Panc1 (cell line): ENCODE measurements around the gene CIBAR2. TPM values are rescaled to one million over a fixed set of nuclear protein-coding genes. Genes with fewer than 3 reads are reported as not detected.

Experiments used
- ATAC-seq: fragments of 200-7000 bp; cut with Tn5 transposase; 2 replicates; pipeline ENCODE4 v1.9.1; 2020; ENCODE audit warnings: mild to moderate bottlenecking, moderate library complexity
- BruUV-seq: library from RNA; stranded (reverse); fragments of 400-500 nt; replicated peaks from 2 replicates; lab custom pipeline; 2021; lab: Mats Ljungman, UMichigan
- CTCF ChIA-PET: fragments of 300-600 bp; sonication (Branson Sonifier 250); formaldehyde crosslinking; loops from one replicate; lab custom pipeline; 2022; ENCODE audit warnings: antibody characterized with exemption; lab: Charles Lee
- POLR2A ChIA-PET: fragments of 300-600 bp; sonication (Branson Sonifier 250); formaldehyde crosslinking; loops from one replicate; lab custom pipeline; 2022; ENCODE audit warnings: antibody characterized with exemption; lab: Charles Lee
- DNase-seq: peaks from one replicate; pipeline ENCODE4 v3.0.0-alpha.2; 2010; ENCODE audit warnings: low read depth, low spot score
- H3K27ac ChIP-seq: 2 replicates; pipeline ENCODE4 v1.5.1; 2011; ENCODE audit warnings: mild to moderate bottlenecking, low read length, inconsistent platforms
- H3K27me3 ChIP-seq: fragments of 200-500 bp; sonication (Bioruptor generic); 2 replicates; pipeline ENCODE4 v1.6.0; 2014; ENCODE audit warnings: low read length, inconsistent platforms; ENCODE audit not compliant: control insufficient read depth, insufficient read depth
- H3K36me3 ChIP-seq: fragments of 200-500 bp; sonication (Bioruptor generic); 2 replicates; pipeline ENCODE4 v1.5.1; 2014; ENCODE audit warnings: inconsistent platforms, mild to moderate bottlenecking, low read length, moderate library complexity; ENCODE audit not compliant: control insufficient read depth, insufficient read depth
- H3K4me1 ChIP-seq: 2 replicates; pipeline ENCODE4 v1.5.1; 2011; ENCODE audit warnings: inconsistent platforms, mild to moderate bottlenecking, low read length, moderate library complexity; ENCODE audit not compliant: control insufficient read depth, insufficient read depth
- H3K4me3 ChIP-seq, 2 experiments: 2 replicates each; pipeline ENCODE4 v1.5.1; 2011 to 2012; ENCODE audit warnings: low read depth in 2 of 2, low read length in 2 of 2, mild to moderate bottlenecking in 2 of 2, inconsistent platforms in 1 of 2, moderate library complexity in 1 of 2
- H3K9me3 ChIP-seq: fragments of 200-500 bp; sonication (Bioruptor generic); 2 replicates; pipeline ENCODE4 v1.5.1; 2014; ENCODE audit warnings: low read depth, mild to moderate bottlenecking, inconsistent platforms, low read length, moderate library complexity; ENCODE audit not compliant: control insufficient read depth, insufficient read depth
- CTCF ChIP-seq: fragments of 450-650 bp; IDR thresholded peaks from 2 replicates; pipeline ENCODE4 v1.5.1; 2017; ENCODE audit warnings: mild to moderate bottlenecking
- POLR2AphosphoS5 ChIP-seq: IDR thresholded peaks from 2 replicates; pipeline ENCODE4 v1.6.1; 2012; ENCODE audit warnings: mild to moderate bottlenecking, low read depth, low read length, moderate library complexity
- REST ChIP-seq, 2 experiments: IDR thresholded peaks; 2 replicates each; pipeline ENCODE4 v1.6.1; 2011 to 2012; ENCODE audit warnings: low read depth in 2 of 2, control low read depth in 1 of 2, low read length in 1 of 2, mild to moderate bottlenecking in 1 of 2, moderate library complexity in 1 of 2; ENCODE audit not compliant: insufficient read depth in 1 of 2
- SIN3A ChIP-seq: IDR thresholded peaks from 2 replicates; pipeline ENCODE4 v1.6.1; 2012; ENCODE audit warnings: low read depth, mild to moderate bottlenecking, low read length, moderate library complexity, borderline replicate concordance; ENCODE audit not compliant: insufficient read depth
- TCF7L2 ChIP-seq: IDR thresholded peaks from 2 replicates; pipeline ENCODE4 v1.6.1; 2011; ENCODE audit warnings: mild to moderate bottlenecking, low read depth, low read length, inconsistent platforms
- in situ Hi-C: cut with HindIII; loops from 2 replicates; pipeline ENCODE4 v1.10.0; 2016; ENCODE audit warnings: low sequenced_read_pairs, low pct_unique_long_range_greater_than_20kb
- intact Hi-C: fragments of 100-400 bp; cut with micrococcal nuclease; formaldehyde crosslinking; loops from one replicate; pipeline ENCODE4 v1.10.0; 2022; ENCODE audit not compliant: unreplicated experiment
- total RNA-seq: library from RNA; stranded (reverse); gene quantifications from one replicate; pipeline ENCODE4 v1.2.1, GENCODE V29; 2021; ENCODE audit not compliant: unreplicated experiment

Gene CIBAR2
- total RNA-seq, 1 experiment from 2014 or later, result not detected

- no TSS peak for BruUV-seq
- TF ChIP-seq REST (IDR thresholded peaks at IDR 0.05; ENCODE audit: insufficient read depth in 1 of 2, low read depth in 2 of 2, low read length in 1 of 2) (no peak), POLR2AphosphoS5 (no peak)
- Histone ChIP-seq H3K9me3 (no peaks in the 10 kb centered on the region), H3K4me3 (no peak overlapping the region), H3K27me3 (no peaks in the 10 kb centered on the region), H3K4me1 (no peaks in the 10 kb centered on the region), H3K27ac (no peak overlapping the region), H3K36me3 (no peaks in the 10 kb centered on the region)
- in situ Hi-C loops (no loop called here), intact Hi-C loops (no loop called here)
- ChIA-PET POLR2A (no interaction called here), CTCF (no interaction called here)
- no peak for DNase-seq
- no peak for ATAC-seq
These were observed 62.5 kb downstream of the CIBAR2 start for GRCh38 chr16:85049706-85050305.

- H3K36me3 ChIP-seq, result no peaks in the 10 kb centered on the region
- ChIA-PET POLR2A (interaction anchor here (0.6 to 0.7 kb wide), 3 partner anchors 10 to 157 kb away, joined by 3 to 14 read pairs (median 7); no protein-coding TSS in a partner anchor), CTCF (no interaction called here)
- TF ChIP-seq CTCF (no peak), POLR2AphosphoS5 (no peak), SIN3A (no peak), REST (IDR thresholded peaks at IDR 0.05; ENCODE audit: insufficient read depth in 1 of 2, low read depth in 2 of 2, low read length in 1 of 2) (no peak), TCF7L2 (no peak)
- H3K4me3 ChIP-seq, result no peak overlapping the region
- no peak overlapping the region for H3K27ac ChIP-seq
- no peaks in the 10 kb centered on the region for H3K9me3 ChIP-seq
- no peak for DNase-seq
- intact Hi-C loops, result no loop called here
- in situ Hi-C loops, result no loop called here
- H3K4me1 ChIP-seq, result no peaks in the 10 kb centered on the region
- H3K27me3 ChIP-seq, result no peaks in the 10 kb centered on the region
- no peak for ATAC-seq
- no TSS peak for BruUV-seq
These were observed 63.2 kb downstream of the CIBAR2 start for GRCh38 chr16:85048921-85049562.

Other genes starting within 250 kb of the CIBAR2 start
- gene ZDHHC7, start 100.9 kb downstream of the CIBAR2 start, total RNA-seq, result 71.5 TPM
- 8.7 TPM for gene KIAA0513, start 84.7 kb downstream of the CIBAR2 start, total RNA-seq